ENCODE results near the gene TCF4. TPM values are rescaled to one million over a fixed set of nuclear protein-coding genes. Genes with fewer than 3 reads are reported as not detected.

Gene TCF4
- polyA plus RNA-seq, 2 donors: 3.7 to 4.8 TPM

- WGBS, 2 donors: 50 to 51% methylated on average over 2 of the region's 2 CpGs
- Histone ChIP-seq H3K9me3 (ENCODE audit: control insufficient read depth in 2 of 2, insufficient read depth in 1 of 2, low read depth in 1 of 2, low read length in 1 of 2) (no peaks in the 10 kb centered on the region), H3K27ac (ENCODE audit: low read depth in 2 of 2, low read length in 1 of 2) (no peak overlapping the region), H3K36me3 (ENCODE audit: control insufficient read depth in 2 of 2, insufficient read depth in 2 of 2, low read length in 1 of 2) (peaks cover 0 to 2% of the 10 kb centered on the region in 2 donors), H3K4me1 (ENCODE audit: control insufficient read depth in 2 of 2, insufficient read depth in 2 of 2, low read length in 1 of 2) (no peaks in the 10 kb centered on the region), H3K27me3 (ENCODE audit: control insufficient read depth in 1 of 2, insufficient read depth in 2 of 2, low read length in 2 of 2) (no peaks in the 10 kb centered on the region), H3K4me3 (ENCODE audit: low read depth in 1 of 2, low read length in 2 of 2) (no peak overlapping the region)
These were observed 335.1 kb downstream of the TCF4 start for GRCh38 chr18:55252901-55253300.

- H3K27me3 ChIP-seq (ENCODE audit: control insufficient read depth in 1 of 2, insufficient read depth in 2 of 2, low read length in 2 of 2): no peaks in the 10 kb centered on the region
- H3K9me3 ChIP-seq (ENCODE audit: control insufficient read depth in 2 of 2, insufficient read depth in 1 of 2, low read depth in 1 of 2, low read length in 1 of 2): no peaks in the 10 kb centered on the region
- H3K4me3 ChIP-seq (ENCODE audit: low read depth in 1 of 2, low read length in 2 of 2): no peak overlapping the region
- 62 to 69% methylated on average over 7 of the region's 7 CpGs for WGBS, 2 donors
- H3K36me3 ChIP-seq (ENCODE audit: control insufficient read depth in 2 of 2, insufficient read depth in 2 of 2, low read length in 1 of 2): peaks cover 0 to 2% of the 10 kb centered on the region in 2 donors
- H3K4me1 ChIP-seq (ENCODE audit: control insufficient read depth in 2 of 2, insufficient read depth in 2 of 2, low read length in 1 of 2): no peaks in the 10 kb centered on the region
- no peak overlapping the region for H3K27ac ChIP-seq (ENCODE audit: low read depth in 2 of 2, low read length in 1 of 2)
These were observed 335.8 kb downstream of the TCF4 start for GRCh38 chr18:55252053-55252675.

GRCh38 chr18:55251254-55251971, 336.6 kb downstream of the TCF4 start:
- Histone ChIP-seq H3K27me3 (ENCODE audit: control insufficient read depth in 1 of 2, insufficient read depth in 2 of 2, low read length in 2 of 2) (no peaks in the 10 kb centered on the region), H3K36me3 (ENCODE audit: control insufficient read depth in 2 of 2, insufficient read depth in 2 of 2, low read length in 1 of 2) (peaks cover 0 to 2% of the 10 kb centered on the region in 2 donors), H3K9me3 (ENCODE audit: control insufficient read depth in 2 of 2, insufficient read depth in 1 of 2, low read depth in 1 of 2, low read length in 1 of 2) (no peaks in the 10 kb centered on the region), H3K4me3 (ENCODE audit: low read depth in 1 of 2, low read length in 2 of 2) (no peak overlapping the region), H3K4me1 (ENCODE audit: control insufficient read depth in 2 of 2, insufficient read depth in 2 of 2, low read length in 1 of 2) (no peaks in the 10 kb centered on the region), H3K27ac (ENCODE audit: low read depth in 2 of 2, low read length in 1 of 2) (peak overlapping the region in 1 of 2 donors; percentile 9)
- WGBS, 2 donors: 65 to 75% methylated on average over 13 of the region's 13 CpGs

GRCh38 chr18:55250768-55251173, 337.2 kb downstream of the TCF4 start:
- no peaks in the 10 kb centered on the region for H3K4me1 ChIP-seq (ENCODE audit: control insufficient read depth in 2 of 2, insufficient read depth in 2 of 2, low read length in 1 of 2)
- 64 to 85% methylated on average over 4 of the region's 4 CpGs for WGBS, 2 donors
- H3K27me3 ChIP-seq (ENCODE audit: control insufficient read depth in 1 of 2, insufficient read depth in 2 of 2, low read length in 2 of 2): no peaks in the 10 kb centered on the region
- H3K27ac ChIP-seq (ENCODE audit: low read depth in 2 of 2, low read length in 1 of 2): no peak overlapping the region
- peaks cover 0 to 2% of the 10 kb centered on the region in 2 donors for H3K36me3 ChIP-seq (ENCODE audit: control insufficient read depth in 2 of 2, insufficient read depth in 2 of 2, low read length in 1 of 2)
- H3K9me3 ChIP-seq (ENCODE audit: control insufficient read depth in 2 of 2, insufficient read depth in 1 of 2, low read depth in 1 of 2, low read length in 1 of 2): no peaks in the 10 kb centered on the region
- H3K4me3 ChIP-seq (ENCODE audit: low read depth in 1 of 2, low read length in 2 of 2): no peak overlapping the region

- H3K27ac ChIP-seq (ENCODE audit: low read depth in 2 of 2, low read length in 1 of 2): no peak overlapping the region
- H3K4me1 ChIP-seq (ENCODE audit: control insufficient read depth in 2 of 2, insufficient read depth in 2 of 2, low read length in 1 of 2): no peaks in the 10 kb centered on the region
- no peak overlapping the region for H3K4me3 ChIP-seq (ENCODE audit: low read depth in 1 of 2, low read length in 2 of 2)
- H3K36me3 ChIP-seq (ENCODE audit: control insufficient read depth in 2 of 2, insufficient read depth in 2 of 2, low read length in 1 of 2): peaks cover 0 to 2% of the 10 kb centered on the region in 2 donors
- H3K27me3 ChIP-seq (ENCODE audit: control insufficient read depth in 1 of 2, insufficient read depth in 2 of 2, low read length in 2 of 2): no peaks in the 10 kb centered on the region
- H3K9me3 ChIP-seq (ENCODE audit: control insufficient read depth in 2 of 2, insufficient read depth in 1 of 2, low read depth in 1 of 2, low read length in 1 of 2): no peaks in the 10 kb centered on the region
- WGBS, 2 donors: 79 to 85% methylated on average over 6 of the region's 6 CpGs
These were observed 338.4 kb downstream of the TCF4 start for GRCh38 chr18:55249550-55249949.

- Histone ChIP-seq H3K36me3 (ENCODE audit: control insufficient read depth in 2 of 2, insufficient read depth in 2 of 2, low read length in 1 of 2) (no peaks in the 10 kb centered on the region), H3K9me3 (ENCODE audit: control insufficient read depth in 2 of 2, insufficient read depth in 1 of 2, low read depth in 1 of 2, low read length in 1 of 2) (no peaks in the 10 kb centered on the region), H3K27ac (ENCODE audit: low read depth in 2 of 2, low read length in 1 of 2) (no peak overlapping the region), H3K4me1 (ENCODE audit: control insufficient read depth in 2 of 2, insufficient read depth in 2 of 2, low read length in 1 of 2) (no peaks in the 10 kb centered on the region), H3K27me3 (ENCODE audit: control insufficient read depth in 1 of 2, insufficient read depth in 2 of 2, low read length in 2 of 2) (no peaks in the 10 kb centered on the region), H3K4me3 (ENCODE audit: low read depth in 1 of 2, low read length in 2 of 2) (no peak overlapping the region)
- WGBS, 2 donors: 79 to 81% methylated on average over 1 of the region's 1 CpG
These were observed 339.5 kb downstream of the TCF4 start for GRCh38 chr18:55248495-55248894.

GRCh38 chr18:55247032-55247431, 341.0 kb downstream of the TCF4 start:
- Histone ChIP-seq H3K4me3 (ENCODE audit: low read depth in 1 of 2, low read length in 2 of 2) (no peak overlapping the region), H3K27me3 (ENCODE audit: control insufficient read depth in 1 of 2, insufficient read depth in 2 of 2, low read length in 2 of 2) (no peaks in the 10 kb centered on the region), H3K36me3 (ENCODE audit: control insufficient read depth in 2 of 2, insufficient read depth in 2 of 2, low read length in 1 of 2) (no peaks in the 10 kb centered on the region), H3K27ac (ENCODE audit: low read depth in 2 of 2, low read length in 1 of 2) (no peak overlapping the region), H3K4me1 (ENCODE audit: control insufficient read depth in 2 of 2, insufficient read depth in 2 of 2, low read length in 1 of 2) (no peaks in the 10 kb centered on the region), H3K9me3 (ENCODE audit: control insufficient read depth in 2 of 2, insufficient read depth in 1 of 2, low read depth in 1 of 2, low read length in 1 of 2) (no peaks in the 10 kb centered on the region)
- 84 to 88% methylated on average over 5 of the region's 5 CpGs for WGBS, 2 donors

GRCh38 chr18:55246278-55246677, 341.7 kb downstream of the TCF4 start:
- Histone ChIP-seq H3K9me3 (ENCODE audit: control insufficient read depth in 2 of 2, insufficient read depth in 1 of 2, low read depth in 1 of 2, low read length in 1 of 2) (no peaks in the 10 kb centered on the region), H3K4me1 (ENCODE audit: control insufficient read depth in 2 of 2, insufficient read depth in 2 of 2, low read length in 1 of 2) (no peaks in the 10 kb centered on the region), H3K36me3 (ENCODE audit: control insufficient read depth in 2 of 2, insufficient read depth in 2 of 2, low read length in 1 of 2) (no peaks in the 10 kb centered on the region), H3K4me3 (ENCODE audit: low read depth in 1 of 2, low read length in 2 of 2) (no peak overlapping the region), H3K27ac (ENCODE audit: low read depth in 2 of 2, low read length in 1 of 2) (no peak overlapping the region), H3K27me3 (ENCODE audit: control insufficient read depth in 1 of 2, insufficient read depth in 2 of 2, low read length in 2 of 2) (no peaks in the 10 kb centered on the region)

- H3K4me3 ChIP-seq (ENCODE audit: low read depth in 1 of 2, low read length in 2 of 2): no peak overlapping the region
- peak overlapping the region in 1 of 2 donors; percentile 41 for H3K27ac ChIP-seq (ENCODE audit: low read depth in 2 of 2, low read length in 1 of 2)
- no peaks in the 10 kb centered on the region for H3K27me3 ChIP-seq (ENCODE audit: control insufficient read depth in 1 of 2, insufficient read depth in 2 of 2, low read length in 2 of 2)
- no peaks in the 10 kb centered on the region for H3K4me1 ChIP-seq (ENCODE audit: control insufficient read depth in 2 of 2, insufficient read depth in 2 of 2, low read length in 1 of 2)
- H3K9me3 ChIP-seq (ENCODE audit: control insufficient read depth in 2 of 2, insufficient read depth in 1 of 2, low read depth in 1 of 2, low read length in 1 of 2): no peaks in the 10 kb centered on the region
- H3K36me3 ChIP-seq (ENCODE audit: control insufficient read depth in 2 of 2, insufficient read depth in 2 of 2, low read length in 1 of 2): no peaks in the 10 kb centered on the region
- WGBS, 2 donors: 61 to 76% methylated on average over 4 of the region's 4 CpGs
These were observed 342.8 kb downstream of the TCF4 start for GRCh38 chr18:55245211-55245614.

GRCh38 chr18:55244546-55244945, 343.4 kb downstream of the TCF4 start:
- Histone ChIP-seq H3K27ac (ENCODE audit: low read depth in 2 of 2, low read length in 1 of 2) (no peak overlapping the region), H3K4me1 (ENCODE audit: control insufficient read depth in 2 of 2, insufficient read depth in 2 of 2, low read length in 1 of 2) (no peaks in the 10 kb centered on the region), H3K36me3 (ENCODE audit: control insufficient read depth in 2 of 2, insufficient read depth in 2 of 2, low read length in 1 of 2) (no peaks in the 10 kb centered on the region), H3K27me3 (ENCODE audit: control insufficient read depth in 1 of 2, insufficient read depth in 2 of 2, low read length in 2 of 2) (no peaks in the 10 kb centered on the region), H3K9me3 (ENCODE audit: control insufficient read depth in 2 of 2, insufficient read depth in 1 of 2, low read depth in 1 of 2, low read length in 1 of 2) (no peaks in the 10 kb centered on the region), H3K4me3 (ENCODE audit: low read depth in 1 of 2, low read length in 2 of 2) (no peak overlapping the region)
- 64 to 70% methylated on average over 5 of the region's 5 CpGs for WGBS, 2 donors

Data from esophagus (tissue), 2 donors.